HepG2 (cell line): ENCODE data around the gene TRAP1. TPM values are rescaled to one million over a fixed set of nuclear protein-coding genes. Genes with fewer than 3 reads are reported as not detected.

ENCODE experiments used
- ATAC-seq: fragments of 200-7000 bp; cut with Tn5 transposase; 3 replicates; pipeline ENCODE4 v1.9.1; 2020; ENCODE audit warnings: mild to moderate bottlenecking, moderate library complexity
- BruUV-seq: library from RNA; stranded (reverse); fragments of 400-500 nt; replicated peaks from 2 replicates; lab custom pipeline; 2021; lab: Mats Ljungman, UMichigan
- CTCF ChIA-PET: fragments of 300-600 bp; formaldehyde crosslinking; extraction: SDS; loops from one replicate; lab custom pipeline; 2021; ENCODE audit warnings: low total read pairs, inconsistent platforms, low intra/inter-chr PET ratio; lab: Yijun Ruan, JAX
- POLR2A ChIA-PET: fragments of 350-600 bp; sonication (Branson Sonifier 250); formaldehyde crosslinking; loops from one replicate; lab custom pipeline; 2020; ENCODE audit warnings: antibody characterized with exemption, inconsistent platforms; lab: Yijun Ruan, JAX
- DNase-seq: peaks from one replicate; pipeline ENCODE4 v3.0.0-alpha.2; 2015; ENCODE audit warnings: low spot score
- FAIRE-seq: peaks from 3 replicates; lab custom pipeline; 2011; peaks lifted over from hg19 to GRCh38; lab: Jason Lieb, UNC
- H2AFZ ChIP-seq: one replicate; pipeline ENCODE4 v1.6.1; 2011; ENCODE audit warnings: low read length, inconsistent platforms
- H3K27ac ChIP-seq: fragments of 300-600 bp; 3 replicates; pipeline ENCODE4 v1.8.0; 2011; ENCODE audit warnings: mixed run types, mild to moderate bottlenecking, mixed read lengths, low read length, inconsistent platforms; ENCODE audit not compliant: insufficient read depth; ENCODE audit errors: extremely low read length
- H3K27me3 ChIP-seq, 2 experiments: fragments of 200-600 bp in 1 of 2; 2 replicates in 1 of 2; 3 replicates in 1 of 2; pipeline versions ENCODE4 v1.6.0 to v1.8.0; 2011; ENCODE audit warnings: low read length in 2 of 2, mild to moderate bottlenecking in 2 of 2, moderate library complexity in 2 of 2, inconsistent platforms in 1 of 2; ENCODE audit not compliant: insufficient read depth in 2 of 2, control insufficient read depth in 1 of 2
- H3K36me3 ChIP-seq, 2 experiments: fragments of 200-600 bp in 1 of 2; replicated peaks in 1 of 2; 2 replicates in 1 of 2; 3 replicates in 1 of 2; pipeline versions ENCODE4 v1.5.1 to v1.8.0; 2011; ENCODE audit warnings: low read length in 2 of 2, inconsistent platforms in 1 of 2; ENCODE audit not compliant: insufficient read depth in 2 of 2, control insufficient read depth in 1 of 2
- H3K4me1 ChIP-seq: 2 replicates; pipeline ENCODE4 v1.5.1; 2012; ENCODE audit warnings: low read length, inconsistent platforms; ENCODE audit not compliant: insufficient read depth
- H3K4me2 ChIP-seq: 2 replicates; pipeline ENCODE4 v1.6.0; 2011; ENCODE audit warnings: low read depth, low read length, inconsistent platforms
- H3K4me3 ChIP-seq, 3 experiments: fragments of 200-600 bp in 1 of 3; sonication (generic), shearing (Covaris generic) in 1 of 3; replicated peaks in 1 of 3; 2 replicates each; pipeline ENCODE4 v1.5.1; 2011 to 2016; ENCODE audit warnings: low read length in 3 of 3, inconsistent platforms in 2 of 3, low read depth in 2 of 3, mild to moderate bottlenecking in 2 of 3, control low read depth in 1 of 3, mixed read lengths in 1 of 3; ENCODE audit not compliant: insufficient read depth in 1 of 3
- H3K79me2 ChIP-seq: one replicate; pipeline ENCODE4 v1.6.1; 2011; ENCODE audit warnings: low read length, inconsistent platforms; ENCODE audit not compliant: insufficient read depth
- H3K9ac ChIP-seq: 2 replicates; pipeline ENCODE4 v1.6.0; 2011; ENCODE audit warnings: mild to moderate bottlenecking, low read depth, low read length, inconsistent platforms; ENCODE audit not compliant: insufficient read depth
- H3K9me3 ChIP-seq: 2 replicates; pipeline ENCODE4 v1.5.1; 2012; ENCODE audit warnings: mild to moderate bottlenecking, low read length
- H4K20me1 ChIP-seq: 2 replicates; pipeline ENCODE4 v1.6.0; 2011; ENCODE audit warnings: inconsistent platforms, mild to moderate bottlenecking, low read length, moderate library complexity; ENCODE audit not compliant: insufficient read depth
- NRL ChIP-seq: sonication (generic); formaldehyde crosslinking; IDR thresholded peaks from 2 replicates; pipeline ENCODE4 v1.5.0; 2020; ENCODE audit warnings: missing genetic modification reagents, mild to moderate bottlenecking, moderate library complexity, borderline replicate concordance
- ZNF768 ChIP-seq: sonication (generic); formaldehyde crosslinking; IDR thresholded peaks from 2 replicates; pipeline ENCODE4 v1.4.0; 2020; ENCODE audit warnings: missing genetic modification reagents
- WGBS: methylation state at CpG from one replicate; pipeline ENCODE4 v1.1.6; 2017; ENCODE audit warnings: low lambda C conversion rate; 5-methylcytosine and 5-hydroxymethylcytosine counted together
- in situ Hi-C: cut with HindIII; loops from 2 replicates; pipeline ENCODE4 v1.10.0; 2017; ENCODE audit warnings: low pct_unique_long_range_greater_than_20kb; ENCODE audit not compliant: extremely low pct_ligation_motif_present
- intact Hi-C: fragments of 100-400 bp; cut with micrococcal nuclease; formaldehyde crosslinking; loops from one replicate; pipeline ENCODE4 v1.10.0; 2022; ENCODE audit not compliant: unreplicated experiment
- polyA plus RNA-seq, 8 experiments: library from polyadenylated mRNA; depleted of rRNA in 3 of 8; stranded (reverse) in 7 of 8; unstranded in 1 of 8; fragments of >200 nt; fragmentation: Illumina TruSeq in 4 of 8; extraction: Trizol in 4 of 8; gene quantifications; 2 replicates each; pipeline versions ENCODE4 v1.2.1 to v1.2.3, GENCODE V29; 2011 to 2016; ENCODE audit warnings: low read depth in 4 of 8, missing spikeins in 1 of 8, mixed read lengths in 1 of 8; ENCODE audit not compliant: insufficient read depth in 1 of 8
- total RNA-seq, 5 experiments: library from RNA; depleted of rRNA; stranded (reverse); fragments of >200 nt; fragmentation: Illumina TruSeq; extraction: Trizol; gene quantifications; 2 replicates each; pipeline ENCODE4 v1.2.3, GENCODE V29; 2016; ENCODE audit warnings: low read depth in 1 of 5
- TF ChIP-seq, protein P1 (sequence below): sonication (generic); formaldehyde crosslinking; IDR thresholded peaks from 2 replicates; pipeline ENCODE4 v1.5.0; 2020; ENCODE audit warnings: missing genetic modification reagents
- TF ChIP-seq, protein P2 (sequence below): sonication (generic); formaldehyde crosslinking; IDR thresholded peaks from 2 replicates; pipeline ENCODE4 v1.5.0; 2020; ENCODE audit warnings: mild to moderate bottlenecking, missing genetic modification reagents, moderate library complexity

TRAP1 gene
- total and polyA plus RNA-seq, 2 of the 13 experiments (the other 11 are each of a cell fraction or from before 2014, with no cell fraction given) = 127 to 240 TPM

DNA sequence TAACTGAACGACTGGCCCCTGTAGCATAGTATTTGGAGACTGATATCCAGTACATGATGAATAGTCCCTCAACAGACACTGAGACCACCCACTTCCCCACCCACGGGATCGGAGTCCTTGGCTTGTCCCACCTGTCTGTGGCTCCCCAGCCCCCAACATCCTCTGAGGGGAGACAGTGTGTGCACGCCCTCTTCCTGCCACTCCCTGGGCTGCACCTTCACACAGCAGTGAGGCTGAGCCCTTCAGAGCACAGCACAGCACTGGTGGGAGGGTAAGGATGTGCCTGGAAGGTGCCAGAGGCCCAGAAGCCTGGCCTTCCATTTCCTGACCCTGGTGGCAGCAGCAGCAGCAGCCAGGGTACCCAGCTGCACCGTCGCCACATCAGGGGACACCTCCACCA is 51.8 kb downstream of the TRAP1 start:
- Histone ChIP-seq H3K4me3 (no peak overlapping the region), H3K4me1 (no peaks in the 10 kb centered on the region), H4K20me1 (no peaks in the 10 kb centered on the region), H3K27ac (no peak overlapping the region), H3K9ac (no peak overlapping the region), H3K27me3 (no peaks in the 10 kb centered on the region), H3K79me2 (no peaks in the 10 kb centered on the region), H3K36me3 (peaks cover 20 to 74% of the 10 kb centered on the region in 2 experiments), H2AFZ (no peak overlapping the region), H3K9me3 (no peaks in the 10 kb centered on the region), H3K4me2 (no peak overlapping the region)
- in situ Hi-C loops (no loop called here), intact Hi-C loops (no loop called here)
- DNase-seq = no peak
- no peak for FAIRE-seq
- no TSS peak for BruUV-seq
- peak; percentile 13; the same call in 1 of the 3 replicates for ATAC-seq
- WGBS = 100% methylated on average over 1 of the region's 6 CpGs
- ChIA-PET CTCF (no interaction called here), POLR2A (no interaction called here)
- 0 out of 2 replicates have a peak, but pooled peaks have one; percentile 15 for TF ChIP-seq ZNF768 (CRISPR knock-in tag)
- TF ChIP-seq, protein P1, sequence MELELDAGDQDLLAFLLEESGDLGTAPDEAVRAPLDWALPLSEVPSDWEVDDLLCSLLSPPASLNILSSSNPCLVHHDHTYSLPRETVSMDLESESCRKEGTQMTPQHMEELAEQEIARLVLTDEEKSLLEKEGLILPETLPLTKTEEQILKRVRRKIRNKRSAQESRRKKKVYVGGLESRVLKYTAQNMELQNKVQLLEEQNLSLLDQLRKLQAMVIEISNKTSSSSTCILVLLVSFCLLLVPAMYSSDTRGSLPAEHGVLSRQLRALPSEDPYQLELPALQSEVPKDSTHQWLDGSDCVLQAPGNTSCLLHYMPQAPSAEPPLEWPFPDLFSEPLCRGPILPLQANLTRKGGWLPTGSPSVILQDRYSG (CRISPR knock-in tag) = no peak
- peak; percentile 42; the same call in 1 of the 2 replicates for TF ChIP-seq NRL (CRISPR knock-in tag)
- TF ChIP-seq, protein P2, sequence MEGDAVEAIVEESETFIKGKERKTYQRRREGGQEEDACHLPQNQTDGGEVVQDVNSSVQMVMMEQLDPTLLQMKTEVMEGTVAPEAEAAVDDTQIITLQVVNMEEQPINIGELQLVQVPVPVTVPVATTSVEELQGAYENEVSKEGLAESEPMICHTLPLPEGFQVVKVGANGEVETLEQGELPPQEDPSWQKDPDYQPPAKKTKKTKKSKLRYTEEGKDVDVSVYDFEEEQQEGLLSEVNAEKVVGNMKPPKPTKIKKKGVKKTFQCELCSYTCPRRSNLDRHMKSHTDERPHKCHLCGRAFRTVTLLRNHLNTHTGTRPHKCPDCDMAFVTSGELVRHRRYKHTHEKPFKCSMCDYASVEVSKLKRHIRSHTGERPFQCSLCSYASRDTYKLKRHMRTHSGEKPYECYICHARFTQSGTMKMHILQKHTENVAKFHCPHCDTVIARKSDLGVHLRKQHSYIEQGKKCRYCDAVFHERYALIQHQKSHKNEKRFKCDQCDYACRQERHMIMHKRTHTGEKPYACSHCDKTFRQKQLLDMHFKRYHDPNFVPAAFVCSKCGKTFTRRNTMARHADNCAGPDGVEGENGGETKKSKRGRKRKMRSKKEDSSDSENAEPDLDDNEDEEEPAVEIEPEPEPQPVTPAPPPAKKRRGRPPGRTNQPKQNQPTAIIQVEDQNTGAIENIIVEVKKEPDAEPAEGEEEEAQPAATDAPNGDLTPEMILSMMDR (CRISPR knock-in tag) = peak; percentile 34; the same call in 1 of the 2 replicates
- TF ChIP-seq, all 625 proteins: peak for 3
